ENCODE results near the gene ELMO3. TPM values are rescaled to one million over a fixed set of nuclear protein-coding genes. Genes with fewer than 3 reads are reported as not detected.

The ELMO3 gene
- polyA plus RNA-seq, 1 donor: 1.1 TPM

Other genes with a start within 250 kb of the ELMO3 start
- gene CES3, start 237.9 kb upstream of the ELMO3 start, polyA plus RNA-seq (ENCODE audit: insufficient read length): 0.40 TPM
- gene CES4A, start 210.5 kb upstream of the ELMO3 start, polyA plus RNA-seq (ENCODE audit: insufficient read length): 3.4 TPM
- 42.5 TPM for gene CBFB, start 170.0 kb upstream of the ELMO3 start, polyA plus RNA-seq (ENCODE audit: insufficient read length)
- 18.4 TPM for gene PHAF1, start 89.2 kb upstream of the ELMO3 start, polyA plus RNA-seq (ENCODE audit: insufficient read length)
- 9.7 TPM for gene B3GNT9, start 48.1 kb upstream of the ELMO3 start, polyA plus RNA-seq (ENCODE audit: insufficient read length)
- 4.4 TPM for gene TRADD, start 39.2 kb upstream of the ELMO3 start, polyA plus RNA-seq (ENCODE audit: insufficient read length)
- gene FBXL8, start 39.2 kb upstream of the ELMO3 start, polyA plus RNA-seq (ENCODE audit: insufficient read length): 3.6 TPM
- 3.5 TPM for gene HSF4, start 34.4 kb upstream of the ELMO3 start, polyA plus RNA-seq (ENCODE audit: insufficient read length)
- gene NOL3, start 28.6 kb upstream of the ELMO3 start, polyA plus RNA-seq (ENCODE audit: insufficient read length): 34.4 TPM
- gene MATCAP1, start 15.2 kb upstream of the ELMO3 start, polyA plus RNA-seq (ENCODE audit: insufficient read length): 18.8 TPM
- gene EXOC3L1, start 9.0 kb upstream of the ELMO3 start, polyA plus RNA-seq (ENCODE audit: insufficient read length): 12.9 TPM
- gene E2F4, start 7.0 kb upstream of the ELMO3 start, polyA plus RNA-seq (ENCODE audit: insufficient read length): 40.5 TPM
- gene TMEM208, start 28.0 kb downstream of the ELMO3 start, polyA plus RNA-seq (ENCODE audit: insufficient read length): 18.6 TPM
- gene FHOD1, start 48.4 kb downstream of the ELMO3 start, polyA plus RNA-seq (ENCODE audit: insufficient read length): 24.6 TPM
- gene SLC9A5, start 49.8 kb downstream of the ELMO3 start, polyA plus RNA-seq (ENCODE audit: insufficient read length): 1.2 TPM
- 9.9 TPM for gene PLEKHG4, start 80.4 kb downstream of the ELMO3 start, polyA plus RNA-seq (ENCODE audit: insufficient read length)
- 0.32 TPM for gene KCTD19, start 127.6 kb downstream of the ELMO3 start, polyA plus RNA-seq (ENCODE audit: insufficient read length)
- 0.47 TPM for gene LRRC36, start 127.7 kb downstream of the ELMO3 start, polyA plus RNA-seq (ENCODE audit: insufficient read length)
- 497 TPM for gene TPPP3, start 194.4 kb downstream of the ELMO3 start, polyA plus RNA-seq (ENCODE audit: insufficient read length)
- gene ZDHHC1, start 217.3 kb downstream of the ELMO3 start, polyA plus RNA-seq (ENCODE audit: insufficient read length): 18.9 TPM
- 11.1 TPM for gene HSD11B2, start 232.0 kb downstream of the ELMO3 start, polyA plus RNA-seq (ENCODE audit: insufficient read length)